GM12878 (cell line): ENCODE results near the gene USP38. TPM values are rescaled to one million over a fixed set of nuclear protein-coding genes. Genes with fewer than 3 reads are reported as not detected.

Source experiments
- ATAC-seq: fragments of 200-7000 bp; cut with Tn5 transposase; 3 replicates; pipeline ENCODE4 v1.9.1; 2020; ENCODE audit warnings: mild to moderate bottlenecking, moderate library complexity
- BruUV-seq: library from RNA; stranded (reverse); fragments of 400-500 nt; replicated peaks from 2 replicates; lab custom pipeline; 2021; lab: Mats Ljungman, UMichigan
- CTCF ChIA-PET: fragments of 300-600 bp; sonication (Branson Sonifier 250); formaldehyde crosslinking; extraction: SDS; loops from one replicate; lab custom pipeline; 2021; ENCODE audit warnings: inconsistent platforms; lab: Yijun Ruan, JAX
- POLR2A ChIA-PET: fragments of 350-600 bp; formaldehyde crosslinking; extraction: SDS; loops from one replicate; lab custom pipeline; 2021; ENCODE audit warnings: inconsistent platforms; lab: Charles Lee
- RAD21 ChIA-PET: fragments of 300-600 bp; sonication (Branson Sonifier 250); formaldehyde crosslinking; loops from one replicate; lab custom pipeline; 2023; ENCODE audit warnings: antibody characterized with exemption; ENCODE audit not compliant: unreplicated experiment; lab: Charles Lee
- SMC1A ChIA-PET: fragments of 300-600 bp; sonication (Branson Sonifier 250); formaldehyde crosslinking; loops from one replicate; lab custom pipeline; 2023; ENCODE audit not compliant: unreplicated experiment, uncharacterized antibody; lab: Charles Lee
- DNase-seq: peaks from one replicate; pipeline ENCODE4 v3.0.0-alpha.2; 2011; ENCODE audit warnings: low read depth, low spot score
- FAIRE-seq: peaks from 3 replicates; lab custom pipeline; 2011; peaks lifted over from hg19 to GRCh38; lab: Jason Lieb, UNC
- H2AFZ ChIP-seq: 2 replicates; pipeline ENCODE4 v1.6.0; 2011; ENCODE audit warnings: low read depth, low read length, control low read depth; ENCODE audit not compliant: control insufficient read depth
- H3K27ac ChIP-seq: 2 replicates; pipeline ENCODE4 v1.5.1; 2011; ENCODE audit warnings: control low read depth; ENCODE audit not compliant: control insufficient read depth, insufficient read depth
- H3K27me3 ChIP-seq, 2 experiments: replicated peaks in 1 of 2; 2 replicates each; pipeline versions ENCODE4 v1.6.0 to v1.6.1; 2011; ENCODE audit warnings: low read length in 1 of 2; ENCODE audit not compliant: control insufficient read depth in 2 of 2, insufficient read depth in 2 of 2
- H3K36me3 ChIP-seq, 2 experiments: 2 replicates each; pipeline ENCODE4 v1.5.1; 2011; ENCODE audit warnings: low read length in 1 of 2; ENCODE audit not compliant: control insufficient read depth in 2 of 2, insufficient read depth in 2 of 2
- H3K4me1 ChIP-seq: 2 replicates; pipeline ENCODE4 v1.6.1; 2011; ENCODE audit warnings: mild to moderate bottlenecking, low read length, moderate library complexity, mixed read lengths; ENCODE audit not compliant: control insufficient read depth, insufficient read depth
- H3K4me2 ChIP-seq: 2 replicates; pipeline ENCODE4 v1.6.0; 2011; ENCODE audit warnings: control low read depth; ENCODE audit not compliant: control insufficient read depth, insufficient read depth
- H3K4me3 ChIP-seq: fragments of 200-600 bp; sonication (generic); 2 replicates; pipeline ENCODE4 v1.5.1; 2016
- H3K79me2 ChIP-seq: 2 replicates; pipeline ENCODE4 v1.6.0; 2011; ENCODE audit warnings: low read length; ENCODE audit not compliant: control insufficient read depth, insufficient read depth
- H3K9ac ChIP-seq: 2 replicates; pipeline ENCODE4 v1.8.0; 2011; ENCODE audit warnings: low read length, control low read depth, mixed read lengths; ENCODE audit not compliant: control insufficient read depth, insufficient read depth
- H3K9me3 ChIP-seq: replicated peaks from 3 replicates; pipeline ENCODE4 v1.5.1; 2011; ENCODE audit warnings: mild to moderate bottlenecking, low read length; ENCODE audit not compliant: control insufficient read depth, insufficient read depth
- H4K20me1 ChIP-seq: 2 replicates; pipeline ENCODE4 v1.6.0; 2011; ENCODE audit not compliant: control insufficient read depth, insufficient read depth
- JUND ChIP-seq: IDR thresholded peaks from 2 replicates; pipeline ENCODE4 v1.6.1; 2012; ENCODE audit warnings: low read depth, mild to moderate bottlenecking, low read length, improper control_type of control experiment, moderate library complexity
- KDM1A ChIP-seq: fragments of 200-600 bp; sonication (generic); IDR thresholded peaks from 2 replicates; pipeline ENCODE4 v1.6.1; 2016; ENCODE audit warnings: borderline replicate concordance
- MLLT1 ChIP-seq: fragments of 450-650 bp; IDR thresholded peaks from 2 replicates; pipeline ENCODE4 v1.6.1; 2016; ENCODE audit warnings: mild to moderate bottlenecking
- NR2F1 ChIP-seq: fragments of 450-650 bp; conservative IDR thresholded peaks from 2 replicates; pipeline ENCODE4 v1.6.1; 2017; ENCODE audit warnings: mild to moderate bottlenecking
- PAX5 ChIP-seq: IDR thresholded peaks from 2 replicates; pipeline ENCODE4 v1.6.1; 2011; ENCODE audit warnings: low read depth, low read length, borderline replicate concordance
- RBBP5 ChIP-seq: fragments of 200-600 bp; sonication (generic); conservative IDR thresholded peaks from 2 replicates; pipeline ENCODE4 v1.6.1; 2016
- SIN3A ChIP-seq: IDR thresholded peaks from 2 replicates; pipeline ENCODE4 v1.6.1; 2012; ENCODE audit warnings: low read depth, low read length, improper control_type of control experiment
- SKIL ChIP-seq: fragments of 450-650 bp; IDR thresholded peaks from 2 replicates; pipeline ENCODE4 v1.6.1; 2017; ENCODE audit warnings: mild to moderate bottlenecking, low read depth, inconsistent platforms; ENCODE audit not compliant: poor library complexity, severe bottlenecking
- STAT1 ChIP-seq: fragments of 450-650 bp; conservative IDR thresholded peaks from 2 replicates; pipeline ENCODE4 v1.6.1; 2014; ENCODE audit warnings: antibody characterized with exemption, mild to moderate bottlenecking
- TARDBP ChIP-seq: IDR thresholded peaks from 2 replicates; pipeline ENCODE4 v1.6.1; 2016; ENCODE audit warnings: borderline replicate concordance
- ZBTB33 ChIP-seq: fragments of 450-650 bp; IDR thresholded peaks from 2 replicates; pipeline ENCODE4 v1.6.1; 2017; ENCODE audit warnings: mild to moderate bottlenecking
- ZNF274 ChIP-seq: IDR thresholded peaks from one replicate; pipeline ENCODE4 v1.8.0; 2011; ENCODE audit not compliant: insufficient read length, insufficient read depth
- ZNF622 ChIP-seq: fragments of 450-650 bp; IDR thresholded peaks from 2 replicates; pipeline ENCODE4 v1.6.1; 2017; ENCODE audit warnings: mild to moderate bottlenecking, inconsistent platforms
- WGBS: methylation state at CpG from one replicate; pipeline ENCODE4 v1.1.6; 2016; ENCODE audit warnings: low lambda C conversion rate; ENCODE audit not compliant: insufficient replicate concordance, insufficient coverage; ENCODE audit errors: missing lambda C conversion rate; 5-methylcytosine and 5-hydroxymethylcytosine counted together
- in situ Hi-C: fragments of 300-500 bp; cut with MboI; formaldehyde crosslinking; loops from 9 replicates; pipeline ENCODE4 v1.14.3; 2018; ENCODE audit warnings: mixed read lengths
- intact Hi-C: fragments of 100-400 bp; cut with micrococcal nuclease; formaldehyde crosslinking; loops from one replicate; pipeline ENCODE4 v1.14.2; 2022; ENCODE audit not compliant: unreplicated experiment
- polyA plus RNA-seq, 11 experiments: library from polyadenylated mRNA; depleted of rRNA in 4 of 11; unstranded in 6 of 11; stranded (reverse) in 5 of 11; fragments of >200 nt; fragmentation: Nextera tagmentation in 4 of 11; fragmentation: Illumina TruSeq in 1 of 11; extraction: Ambion mirVana in 4 of 11; extraction: Trizol in 1 of 11; gene quantifications; 1 replicate in 1 of 11; 2 replicates in 10 of 11; pipeline versions ENCODE4 v1.2.1 to v1.2.3, GENCODE V29; 2011 to 2016; ENCODE audit warnings: inconsistent platforms in 2 of 11, missing spikeins in 2 of 11, low read depth in 1 of 11
- total RNA-seq, 4 experiments: library from RNA; depleted of rRNA in 3 of 4; stranded (reverse); fragments of >200 nt in 3 of 4; fragmentation: Illumina TruSeq in 1 of 4; extraction: Trizol in 1 of 4; gene quantifications; 2 replicates each; pipeline versions ENCODE4 v1.2.1 to v1.2.3, GENCODE V29; 2013 to 2021
- TF ChIP-seq, protein P1 (sequence below): fragments of 450-650 bp; IDR thresholded peaks from 2 replicates; pipeline ENCODE4 v1.6.1; 2017; ENCODE audit warnings: low read depth, mild to moderate bottlenecking, moderate library complexity

Gene USP38
- total and polyA plus RNA-seq, 10 of the 15 experiments (the other 5 are each of a cell fraction or from before 2014, with no cell fraction given), result 4.4 to 19.0 (median 14.7) TPM

- no peak for TF ChIP-seq ZBTB33
- TF ChIP-seq, all 136 proteins: peak for 0
Observed at GRCh38 chr4:143253166-143253565, 68.4 kb downstream of the USP38 start (continued).

GRCh38 chr4:143254491-143255226, 69.9 kb downstream of the USP38 start:
- peak; percentile 55 for ATAC-seq

More at GRCh38 chr4:143254491-143255226, 69.9 kb downstream of the USP38 start:
- Histone ChIP-seq H3K79me2 (no peaks in the 10 kb centered on the region), H3K4me2 (no peak overlapping the region), H3K4me3 (no peak overlapping the region), H3K9me3 (no peaks in the 10 kb centered on the region), H2AFZ (no peak overlapping the region), H3K27ac (no peak overlapping the region), H3K9ac (no peak overlapping the region), H3K4me1 (no peaks in the 10 kb centered on the region), H3K27me3 (no peaks in the 10 kb centered on the region; a peak in 1 of 4 replicates), H3K36me3 (no peaks in the 10 kb centered on the region), H4K20me1 (no peaks in the 10 kb centered on the region)
- TF ChIP-seq SKIL, result no peak
- no peak for TF ChIP-seq TARDBP
- no peak for TF ChIP-seq SIN3A
- TF ChIP-seq ZNF622, result no peak
- TF ChIP-seq RBBP5, result no peak
- TF ChIP-seq PAX5, result no peak
- no peak for TF ChIP-seq STAT1
- TF ChIP-seq KDM1A, result no peak
- no peak for TF ChIP-seq ZNF274
- no peak for TF ChIP-seq JUND
- no peak for TF ChIP-seq NR2F1
- TF ChIP-seq, protein P1, sequence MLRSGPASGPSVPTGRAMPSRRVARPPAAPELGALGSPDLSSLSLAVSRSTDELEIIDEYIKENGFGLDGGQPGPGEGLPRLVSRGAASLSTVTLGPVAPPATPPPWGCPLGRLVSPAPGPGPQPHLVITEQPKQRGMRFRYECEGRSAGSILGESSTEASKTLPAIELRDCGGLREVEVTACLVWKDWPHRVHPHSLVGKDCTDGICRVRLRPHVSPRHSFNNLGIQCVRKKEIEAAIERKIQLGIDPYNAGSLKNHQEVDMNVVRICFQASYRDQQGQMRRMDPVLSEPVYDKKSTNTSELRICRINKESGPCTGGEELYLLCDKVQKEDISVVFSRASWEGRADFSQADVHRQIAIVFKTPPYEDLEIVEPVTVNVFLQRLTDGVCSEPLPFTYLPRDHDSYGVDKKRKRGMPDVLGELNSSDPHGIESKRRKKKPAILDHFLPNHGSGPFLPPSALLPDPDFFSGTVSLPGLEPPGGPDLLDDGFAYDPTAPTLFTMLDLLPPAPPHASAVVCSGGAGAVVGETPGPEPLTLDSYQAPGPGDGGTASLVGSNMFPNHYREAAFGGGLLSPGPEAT, result no peak
- TF ChIP-seq MLLT1, result no peak
- DNase-seq (no peak), FAIRE-seq (no peak)
- ChIA-PET SMC1A (no interaction called here), POLR2A (no interaction called here), CTCF (no interaction called here), RAD21 (no interaction called here)
- in situ Hi-C loops, result no loop called here
- no TSS peak for BruUV-seq
- intact Hi-C loops, result no loop called here
- 23% methylated on average over 5 of the region's 5 CpGs for WGBS
